HG03097 (cell line): ENCODE measurements around the gene CMC4.

Source experiments
- ATAC-seq: cut with Tn5 transposase; IDR thresholded peaks from one replicate; pipeline ENCODE4 v1.9.1; 2021; ENCODE audit not compliant: unreplicated experiment, low FRiP score

CMC4 gene, protein sequence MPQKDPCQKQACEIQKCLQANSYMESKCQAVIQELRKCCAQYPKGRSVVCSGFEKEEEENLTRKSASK

DNA sequence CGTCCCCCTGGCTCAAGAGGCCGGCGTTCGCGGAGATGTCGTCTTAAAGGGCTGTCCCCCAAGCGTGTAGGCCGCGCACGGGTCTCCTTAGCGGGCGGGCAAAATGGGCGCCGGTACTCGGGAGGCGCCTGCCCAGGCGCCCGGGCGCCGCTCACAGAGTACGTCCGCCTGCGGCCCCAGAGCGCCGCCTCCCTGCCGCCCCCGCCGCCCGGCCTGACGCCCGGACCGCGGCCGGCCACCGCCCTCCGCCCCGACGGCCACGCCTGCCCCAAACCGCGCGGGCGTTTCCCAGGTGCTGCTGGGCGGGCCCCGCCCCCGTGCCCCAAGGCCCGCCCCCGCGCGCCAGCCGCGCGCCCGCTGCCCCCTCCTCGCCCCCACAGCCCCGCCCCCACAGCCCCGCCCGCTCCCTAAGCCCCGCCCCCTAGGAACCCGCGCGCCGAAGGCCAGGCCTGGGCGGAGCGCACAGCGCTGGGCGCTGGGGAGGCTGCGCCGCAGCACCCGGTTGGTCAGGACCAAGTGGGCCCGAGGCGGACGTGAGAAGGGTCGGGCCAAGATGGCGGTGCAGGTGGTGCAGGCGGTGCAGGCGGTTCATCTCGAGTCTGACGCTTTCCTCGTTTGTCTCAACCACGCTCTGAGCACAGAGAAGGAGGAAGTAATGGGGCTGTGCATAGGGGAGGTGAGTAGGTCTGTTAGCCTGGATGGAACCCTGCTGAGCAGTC lies at the start of gene CMC4, which contains the start of the genes BRCC3 and MTCP1:
Gene CMC4 (minus strand): TSS at position 162 of the 719 bp plus-strand sequence. CDS start 7,113 bp downstream, outside the sequence.
Gene BRCC3 (plus strand): TSS at position 534 of the 719 bp plus-strand sequence. CDS start 20 bp downstream, at position 554.
Gene MTCP1 (minus strand): TSS at position 162 of the 719 bp plus-strand sequence. CDS start 5,126 bp downstream, outside the sequence.
- ATAC-seq, result peak; percentile 74

DNA sequence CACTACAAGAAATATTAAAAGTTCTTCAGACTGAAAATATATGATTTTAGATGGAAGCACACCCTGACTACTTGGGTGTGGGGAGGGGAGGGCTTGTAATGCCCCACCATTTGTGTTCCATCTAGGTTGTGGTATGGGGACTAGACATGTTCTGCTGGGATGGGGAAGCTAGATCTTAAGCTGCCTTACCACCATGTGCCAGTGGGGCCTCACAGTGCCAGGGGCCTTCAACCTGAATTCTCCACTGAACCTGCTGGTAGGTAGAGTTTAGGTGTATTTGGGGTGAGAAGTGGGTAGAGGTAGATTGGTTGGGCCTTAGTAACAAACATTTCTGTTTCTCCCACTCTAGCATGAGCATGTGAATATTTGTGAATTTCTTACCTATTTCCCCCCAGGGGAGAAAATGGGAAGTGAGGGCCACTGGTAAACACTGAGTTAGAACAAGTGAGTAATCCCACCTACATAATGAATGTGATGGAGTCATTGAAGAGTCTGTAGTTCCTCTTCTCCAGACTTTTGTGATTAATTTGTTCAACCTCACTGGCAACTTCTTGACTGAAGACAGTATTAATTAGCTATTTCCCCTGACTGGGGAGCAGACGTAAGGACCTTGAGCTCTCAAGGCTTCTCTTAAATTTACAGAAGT lies 44.4 kb upstream of the CMC4 start:
- ATAC-seq, result no peak

DNA sequence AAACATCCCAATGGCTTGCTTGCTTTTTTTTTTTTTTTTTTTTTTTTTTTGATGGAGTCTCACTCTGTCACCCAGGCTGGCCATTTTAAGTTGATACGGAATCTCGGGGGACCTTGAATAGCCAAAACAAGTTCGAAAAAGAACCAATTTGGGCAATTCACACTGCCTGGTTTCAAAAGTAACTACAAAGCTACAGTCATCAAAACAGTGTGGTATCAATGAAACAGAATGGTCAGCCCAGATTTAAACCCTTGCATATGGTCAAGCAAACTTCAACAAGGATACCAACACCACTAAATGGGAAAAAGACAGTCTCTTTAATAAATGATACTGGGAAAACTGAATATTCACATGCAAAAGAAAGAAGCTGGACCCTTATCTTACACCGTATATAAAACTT lies 42.2 kb upstream of the CMC4 start:
- ATAC-seq, result no peak

DNA sequence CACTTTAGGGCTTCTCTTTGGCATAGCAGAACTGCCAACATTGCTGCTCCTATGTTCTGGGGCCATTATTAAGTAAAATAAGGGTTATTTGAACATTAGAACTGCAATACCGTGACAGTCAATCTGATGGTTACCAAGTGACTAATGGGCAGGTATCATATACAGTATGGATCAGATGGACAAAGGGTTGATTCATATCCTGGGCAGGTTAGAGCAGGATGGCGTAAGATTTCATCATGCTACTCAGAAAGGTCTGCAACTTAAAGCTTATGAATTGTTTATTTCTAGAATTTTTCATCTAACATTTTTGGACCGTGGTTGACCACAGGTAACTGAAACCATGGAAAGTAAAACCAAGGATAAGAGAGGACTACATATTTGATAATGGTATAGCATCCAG lies 41.2 kb upstream of the CMC4 start:
- ATAC-seq, result no peak

DNA sequence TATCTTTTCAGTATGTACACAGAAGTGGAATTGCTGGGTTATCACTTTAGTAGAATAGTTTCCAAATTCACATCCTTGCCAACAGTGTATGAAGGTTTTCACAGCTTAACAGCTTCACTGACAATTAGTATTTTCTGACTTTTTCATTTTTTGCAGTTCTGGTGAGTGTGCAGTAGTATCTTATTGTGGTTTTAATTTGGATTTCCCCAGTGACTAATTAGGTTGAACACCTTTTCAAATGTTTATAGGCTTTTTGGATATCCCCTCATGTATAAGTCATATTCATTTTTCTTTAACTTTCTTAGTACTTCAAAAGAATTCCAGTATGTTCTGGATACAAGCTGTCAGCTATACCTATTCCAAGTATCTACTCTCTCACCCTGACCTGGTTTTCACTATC lies 37.5 kb upstream of the CMC4 start:
- no peak for ATAC-seq

DNA sequence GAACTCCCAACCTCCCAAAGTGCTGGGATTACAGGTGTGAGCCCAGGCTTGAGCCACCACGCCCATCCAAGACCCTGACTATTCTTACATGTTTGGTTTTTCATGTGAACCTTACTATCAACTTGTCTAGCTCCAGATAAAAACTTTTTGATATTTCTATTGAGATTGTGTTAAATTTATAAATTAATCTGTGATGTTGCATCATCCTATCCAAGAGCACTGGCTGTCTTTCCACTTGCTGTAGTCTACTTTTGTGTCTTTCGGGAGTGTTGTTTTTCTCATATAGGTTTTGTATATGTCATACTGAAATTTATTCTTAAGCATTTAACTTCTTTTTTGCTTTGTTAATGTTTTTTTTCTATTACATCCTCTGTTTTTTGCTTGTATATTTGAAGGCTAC lies 35.0 kb upstream of the CMC4 start:
- no peak for ATAC-seq

DNA sequence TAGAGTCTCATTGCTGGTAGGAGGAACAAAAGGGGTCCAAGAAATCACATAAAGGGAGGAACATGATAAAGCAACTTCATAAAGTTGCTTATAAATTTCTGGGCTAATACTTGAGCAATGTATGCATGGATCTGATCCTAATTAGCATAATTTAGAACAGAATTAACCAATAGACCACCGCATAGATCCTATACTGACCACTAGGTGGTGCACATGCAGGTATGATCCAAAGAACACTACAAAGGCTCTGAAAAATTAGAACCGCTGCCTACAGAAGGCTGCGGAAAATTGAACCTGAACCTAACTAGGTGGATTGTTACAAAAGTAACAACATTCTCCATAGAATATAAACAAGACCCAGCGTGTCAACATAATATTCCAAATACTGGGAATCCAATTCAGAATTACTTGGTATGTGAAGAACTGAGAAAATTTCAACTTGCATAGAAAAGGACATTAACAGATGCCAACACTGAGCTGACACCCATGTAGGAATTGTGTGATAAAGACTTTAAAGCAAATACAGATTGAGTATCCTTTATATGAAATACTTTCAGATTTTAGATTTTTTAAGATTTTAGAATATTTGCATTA lies 23.6 kb upstream of the CMC4 start:
- no peak for ATAC-seq

DNA sequence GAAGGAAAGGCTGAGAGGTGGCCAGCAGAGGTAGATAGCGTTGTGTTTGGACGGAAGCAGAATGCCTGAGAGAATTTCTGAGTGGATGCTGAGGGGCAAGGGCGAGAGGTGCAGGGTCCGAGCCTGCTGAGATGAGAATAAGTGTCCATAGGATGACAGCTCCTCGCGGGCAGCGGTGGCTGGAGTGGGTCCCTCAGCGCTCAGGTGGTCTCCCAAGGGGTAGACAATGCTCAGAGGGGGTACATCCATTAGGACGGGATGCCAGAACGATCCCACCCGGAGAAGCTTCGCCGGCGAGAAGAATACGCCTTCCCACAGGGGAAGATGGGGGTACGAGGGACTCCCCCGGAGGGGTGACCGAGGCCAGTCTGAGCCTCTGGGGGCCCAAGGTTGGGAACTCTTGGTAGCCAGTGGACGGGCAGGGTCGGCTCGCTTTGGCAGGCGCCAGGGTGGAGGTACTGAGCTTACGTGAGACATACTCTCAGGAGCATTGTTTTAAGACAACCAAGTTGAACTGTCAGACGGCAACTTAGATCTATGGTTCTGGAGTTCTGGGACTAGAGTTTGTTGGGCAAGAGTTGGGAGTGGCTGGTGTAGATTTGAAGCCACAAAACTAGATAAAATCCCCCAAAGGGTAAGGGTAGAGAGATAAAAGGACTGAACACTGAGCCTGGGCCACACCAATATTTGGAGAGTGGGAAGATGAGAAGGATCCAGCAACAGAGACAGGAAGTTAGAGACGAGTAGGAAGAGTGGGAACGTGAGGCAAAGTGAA lies 16.2 kb upstream of the CMC4 start:
- ATAC-seq, result no peak

DNA sequence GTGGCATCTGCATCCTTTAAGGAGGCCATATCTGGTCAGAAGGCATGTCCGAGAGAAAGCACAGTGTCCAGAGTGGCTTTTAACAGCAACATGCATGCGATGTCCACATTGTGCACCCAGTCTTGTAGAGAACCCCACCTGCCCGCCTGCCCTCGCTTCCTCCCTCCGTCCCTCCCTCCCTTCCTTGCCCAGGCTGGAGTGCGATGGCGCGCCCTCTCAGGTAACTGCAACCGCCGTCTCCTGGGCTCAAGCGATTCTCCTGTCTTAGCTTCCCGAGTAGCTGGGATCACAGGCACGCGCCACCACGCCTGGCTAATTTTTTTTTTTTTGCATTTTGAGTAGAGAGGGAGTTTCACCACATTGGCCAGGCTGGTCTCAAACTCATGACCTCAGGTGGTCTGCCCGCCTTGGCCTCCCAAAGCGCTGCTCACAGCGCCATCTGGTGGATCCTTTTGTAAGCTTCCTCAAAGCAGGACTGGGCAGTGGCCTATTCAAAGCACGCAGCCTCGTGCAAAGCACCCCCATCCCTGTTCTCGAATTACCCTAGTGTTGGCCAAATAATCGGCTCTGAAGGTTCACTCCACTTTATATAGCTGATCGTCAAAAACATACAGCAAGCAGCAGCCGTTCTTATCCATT lies 15.4 kb upstream of the CMC4 start:
- ATAC-seq, result no peak

DNA sequence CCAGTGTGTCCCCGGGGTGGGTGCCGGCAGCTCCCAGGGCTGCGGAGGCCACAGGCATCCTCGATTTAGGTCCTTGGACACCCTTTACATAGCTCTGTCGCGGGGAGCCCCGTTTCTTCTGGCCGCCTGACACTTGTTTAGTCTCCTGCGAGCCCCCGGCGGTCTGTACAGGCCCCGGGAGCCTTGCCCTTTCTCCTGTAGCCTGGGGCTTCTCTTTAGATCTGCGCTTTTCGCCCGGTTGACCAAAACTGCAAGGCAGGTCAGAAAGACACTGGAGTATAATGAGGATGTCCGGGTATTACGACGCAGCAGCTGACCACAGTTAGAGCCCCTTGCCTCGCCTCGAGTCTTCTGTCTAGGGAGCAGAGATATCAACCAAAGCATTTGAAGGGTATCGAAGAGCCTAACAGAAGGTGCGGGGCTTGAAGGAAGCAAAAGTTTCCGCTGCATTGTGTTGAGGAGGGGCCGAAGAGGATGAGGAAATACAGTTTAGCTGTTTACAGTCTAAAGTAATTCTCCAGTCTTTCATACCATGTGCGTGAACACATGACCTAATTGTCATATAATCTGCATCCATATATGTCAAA lies 851 bp upstream of the CMC4 start:
- ATAC-seq, result peak; percentile 14

DNA sequence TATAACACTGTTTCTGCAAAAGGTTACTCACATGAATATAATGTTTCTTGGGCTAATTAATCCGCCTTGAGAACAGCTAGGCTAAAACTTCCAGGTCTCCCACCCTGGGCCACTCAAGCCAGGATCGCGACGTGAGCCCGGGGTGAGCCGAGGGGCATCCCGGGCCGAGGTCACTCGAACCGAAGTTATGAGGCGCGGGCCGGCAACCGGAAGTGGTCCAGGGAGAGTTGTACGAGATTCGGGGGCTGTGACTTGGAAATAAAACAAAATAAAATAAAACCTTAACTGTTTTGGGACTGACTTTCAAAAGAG lies 317 bp downstream of the CMC4 start:
- peak; percentile 9 for ATAC-seq

DNA sequence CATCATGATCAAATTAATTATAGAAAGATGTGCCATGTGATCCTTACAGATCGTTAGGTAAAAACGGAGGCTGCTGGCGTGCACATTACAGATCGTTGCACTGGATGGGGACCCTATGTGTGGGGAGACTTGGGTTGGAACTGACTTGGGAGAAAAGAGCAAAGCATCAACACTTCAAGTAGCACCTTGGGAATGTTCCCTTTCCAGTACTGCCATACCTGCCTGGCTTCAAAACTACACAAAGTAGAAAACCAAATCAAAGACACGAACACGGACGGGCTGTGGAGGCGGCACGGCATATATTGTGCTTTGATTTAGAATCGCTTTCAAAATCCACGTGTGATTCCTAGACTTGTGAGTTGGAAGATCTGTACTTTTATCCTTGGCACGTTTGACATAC lies 898 bp downstream of the CMC4 start:
- no peak for ATAC-seq

DNA sequence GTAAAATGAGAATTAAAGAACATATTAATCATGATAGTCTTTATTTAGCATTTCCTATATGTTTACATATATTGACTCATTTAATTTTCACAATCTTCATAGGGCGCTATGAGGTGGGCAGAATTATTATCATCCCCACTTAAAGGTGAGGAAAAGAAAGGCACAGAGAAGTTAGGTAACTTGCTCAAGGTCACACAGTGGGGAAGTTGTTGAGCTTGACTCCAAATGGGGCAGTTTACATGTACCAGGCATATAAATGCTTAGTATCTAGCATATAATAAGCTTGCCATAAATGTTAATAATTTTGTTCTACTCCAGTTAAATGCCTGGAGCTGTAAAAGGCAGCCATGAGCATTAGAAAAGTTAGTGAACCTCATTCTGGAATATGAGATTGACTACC lies 1.5 kb downstream of the CMC4 start:
- no peak for ATAC-seq

DNA sequence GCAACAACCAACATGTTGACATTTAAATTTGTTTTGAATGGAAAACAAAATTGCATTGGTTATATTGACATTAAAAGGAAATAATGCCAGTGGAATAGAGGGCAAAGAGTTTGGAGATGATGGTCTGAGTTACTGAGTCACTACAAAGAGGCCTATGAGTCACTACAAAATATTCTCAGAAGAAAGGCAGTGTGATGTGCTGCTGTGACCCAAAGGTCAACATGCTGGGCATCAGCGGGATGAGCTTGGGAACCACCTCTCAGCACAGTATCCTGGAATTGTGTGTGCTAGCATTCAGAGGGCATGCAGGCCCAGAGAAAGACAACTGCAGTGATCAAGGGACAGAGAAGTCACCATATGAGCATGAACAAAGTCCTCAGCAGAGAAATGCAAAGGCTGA lies 2.8 kb downstream of the CMC4 start:
- no peak for ATAC-seq

DNA sequence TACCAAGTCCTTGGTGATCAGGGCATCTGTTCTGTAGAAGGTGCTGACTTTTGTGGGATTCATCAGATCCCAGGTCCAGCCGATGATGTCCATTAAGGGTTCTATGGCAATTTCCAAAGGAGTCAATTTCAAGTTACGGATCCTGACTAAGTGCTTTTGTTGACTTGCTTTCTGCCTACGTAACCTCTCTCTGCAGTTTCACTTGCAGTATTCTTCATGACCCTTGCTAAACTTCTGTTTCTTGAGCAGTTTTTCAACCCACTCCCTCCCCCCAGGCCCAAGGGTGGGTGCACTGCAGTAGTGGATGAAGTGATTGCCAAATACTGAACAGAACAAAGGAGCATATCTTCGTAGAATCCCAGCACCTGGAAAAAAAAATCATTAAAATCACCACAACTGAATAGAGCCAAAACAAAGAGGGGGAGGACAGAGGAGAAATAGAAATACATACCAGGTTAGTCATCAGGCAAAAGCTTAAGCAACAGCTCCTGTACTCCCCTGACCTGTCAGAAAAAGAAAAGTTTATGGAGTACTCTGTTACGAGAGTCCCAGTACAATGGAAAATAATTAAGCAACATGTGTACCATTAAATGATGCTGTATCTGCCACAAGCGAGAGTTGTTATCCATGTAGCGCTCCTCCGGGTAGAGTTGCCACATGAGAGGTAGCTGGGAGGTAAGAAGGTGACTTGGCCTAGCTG lies 5.8 kb downstream of the CMC4 start:
- ATAC-seq, result no peak

DNA sequence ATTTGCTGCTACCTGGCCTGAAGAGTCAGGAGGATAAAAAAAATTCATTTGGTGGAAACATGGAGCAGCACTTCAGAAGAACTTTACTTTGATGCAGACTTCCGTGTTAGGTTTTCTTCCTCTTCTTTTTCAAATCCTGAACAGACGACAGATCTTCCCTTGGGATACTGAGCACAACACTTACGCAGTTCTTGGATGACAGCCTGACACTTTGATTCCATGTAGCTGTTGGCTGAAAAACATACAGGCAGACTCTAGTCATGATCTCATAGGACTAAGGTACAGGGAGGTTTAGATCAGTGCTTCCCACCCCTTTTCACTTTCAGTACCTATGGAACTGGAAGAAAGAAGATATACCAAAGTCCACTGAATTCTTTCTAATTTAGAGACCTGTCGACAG lies 9.2 kb downstream of the CMC4 start:
- ATAC-seq, result no peak

DNA sequence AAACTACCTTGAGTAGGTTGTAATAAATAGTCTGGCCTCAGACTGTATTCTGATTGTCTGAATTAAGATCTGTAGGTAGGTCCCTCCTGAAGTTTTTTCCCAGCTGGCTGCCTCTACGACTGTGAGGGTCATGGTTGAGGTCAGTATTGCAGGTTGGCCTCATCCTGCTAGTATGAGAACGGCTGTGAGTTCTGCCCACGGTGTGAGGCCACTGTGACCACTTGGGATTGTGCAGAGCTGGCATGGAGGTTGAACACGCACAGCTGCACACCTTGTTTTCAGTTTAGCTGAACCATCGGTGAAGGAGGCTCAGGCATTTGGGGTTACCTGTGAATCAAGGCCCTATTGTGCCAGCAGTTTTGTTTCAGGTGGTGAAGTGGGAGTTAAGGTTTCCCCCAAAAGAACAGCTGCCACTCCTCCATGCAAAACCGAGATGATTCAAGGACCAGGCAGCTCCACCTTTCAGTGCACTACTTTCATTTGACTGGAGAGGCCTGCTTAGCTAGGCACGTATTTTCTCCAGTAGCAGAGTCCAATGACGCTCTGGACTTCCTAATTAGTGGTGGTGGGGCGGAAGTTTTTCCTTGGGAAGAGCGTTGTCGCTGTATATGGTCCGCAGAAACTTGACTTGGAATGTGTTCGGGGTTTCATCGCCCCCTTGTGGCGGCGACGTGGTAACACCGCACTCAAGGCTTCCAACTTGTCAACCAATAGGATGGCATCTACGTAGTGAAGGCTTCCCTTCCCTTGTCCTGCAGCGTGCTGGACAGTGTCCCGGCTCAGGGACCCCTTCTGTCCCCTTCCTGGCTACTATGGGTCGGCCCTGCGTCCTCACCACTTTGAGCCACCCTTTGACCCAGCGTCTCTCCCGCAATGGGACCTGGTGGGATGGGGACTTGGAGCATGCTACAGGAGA lies 13.8 kb downstream of the CMC4 start:
- ATAC-seq, result peak; percentile 58

DNA sequence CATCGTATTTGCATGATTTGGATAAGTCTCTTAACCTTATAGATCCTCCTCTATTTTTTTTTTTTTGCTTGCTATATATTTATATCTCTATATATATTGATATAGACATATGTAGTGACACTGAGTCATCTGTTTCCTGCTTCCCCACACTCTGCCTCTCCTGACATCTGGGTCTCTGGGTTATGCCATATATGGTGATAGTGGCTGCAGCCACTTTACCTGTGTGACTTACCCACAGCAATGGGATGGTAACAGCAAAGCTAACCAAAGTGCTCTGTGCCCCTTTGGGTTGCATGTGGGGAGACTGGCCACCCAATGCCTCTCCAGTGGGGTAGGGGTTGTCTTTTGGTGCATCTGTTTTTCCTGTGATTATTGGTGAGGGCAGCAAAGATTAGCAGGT lies 14.5 kb downstream of the CMC4 start:
- no peak for ATAC-seq

DNA sequence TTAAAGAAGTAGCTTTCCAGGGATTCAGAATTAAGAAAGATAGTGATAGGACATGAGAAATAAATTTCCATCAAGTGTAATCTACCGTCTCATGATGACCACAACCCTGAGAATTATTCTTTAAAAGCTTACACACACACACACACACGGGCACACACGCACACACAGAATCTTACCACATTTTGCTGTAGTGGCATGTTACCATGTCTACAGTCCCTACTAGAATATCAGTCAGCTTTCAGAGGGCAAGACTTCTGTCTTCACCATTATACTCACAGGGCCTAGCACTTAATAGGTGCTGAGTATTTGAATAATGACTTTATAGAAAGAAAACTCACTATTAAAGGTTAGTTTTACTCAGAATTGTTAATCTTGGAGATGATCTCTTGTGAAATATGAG lies 15.4 kb downstream of the CMC4 start:
- no peak for ATAC-seq
